ENCODE data around the gene NRL. TPM values are rescaled to one million over a fixed set of nuclear protein-coding genes. Genes with fewer than 3 reads are reported as not detected.

The NRL gene
- total RNA-seq, 1 experiment from 2014 or later = 2.3 TPM

GRCh38 chr14:24139272-24139934 lies 24.7 kb upstream of the NRL start:
- Histone ChIP-seq H3F3A (ENCODE audit: insufficient read depth, low read depth) (peaks cover 14% of the 10 kb centered on the region), H2AFZ (no peak overlapping the region), H3K27me3 (ENCODE audit: insufficient read depth, low read depth) (no peaks in the 10 kb centered on the region), H3K79me2 (ENCODE audit: low read depth) (peaks cover 21% of the 10 kb centered on the region), H4K20me1 (ENCODE audit: insufficient read depth) (no peaks in the 10 kb centered on the region), H3K9me3 (ENCODE audit: insufficient read depth, low read depth) (no peaks in the 10 kb centered on the region), H3K4me1 (replicated peaks; ENCODE audit: insufficient read depth) (peaks cover 20% of the 10 kb centered on the region), H3K4me2 (peak overlapping the region; percentile 85), H3K36me3 (ENCODE audit: low read depth) (no peaks in the 10 kb centered on the region), H3K4me3 (peak overlapping the region; percentile 74; the same call in 1 of the 2 replicates), H3K9me2 (ENCODE audit: insufficient read depth) (no peaks in the 10 kb centered on the region), H3K27ac (no peak overlapping the region)
- intact Hi-C loops (cut with micrococcal nuclease; ENCODE audit: unreplicated experiment) = no loop called here
- ChIA-PET CTCF (no interaction called here), POLR2A (ENCODE audit: unreplicated experiment) (no interaction called here)
- no peak for TF ChIP-seq EZH2 (IDR thresholded peaks at IDR 0.05; ENCODE audit: low read depth)
- no peak for TF ChIP-seq CTCF (conservative IDR thresholded peaks at IDR 0.05)
- BruUV-seq (replicated peaks) = no TSS peak
- DNase-seq = no peak

GRCh38 chr14:24138396-24139271 lies 23.9 kb upstream of the NRL start:
- CTCF ChIA-PET = no interaction called here
- Histone ChIP-seq H3K9me2 (ENCODE audit: insufficient read depth) (no peaks in the 10 kb centered on the region), H3F3A (ENCODE audit: insufficient read depth, low read depth) (peaks cover 14% of the 10 kb centered on the region), H3K9me3 (ENCODE audit: insufficient read depth, low read depth) (no peaks in the 10 kb centered on the region), H3K36me3 (ENCODE audit: low read depth) (no peaks in the 10 kb centered on the region), H3K4me2 (peak overlapping the region; percentile 85; the same call in 1 of the 2 replicates), H3K27ac (no peak overlapping the region), H2AFZ (no peak overlapping the region), H3K4me1 (replicated peaks; ENCODE audit: insufficient read depth) (peaks cover 20% of the 10 kb centered on the region), H3K79me2 (ENCODE audit: low read depth) (peaks cover 21% of the 10 kb centered on the region), H3K27me3 (ENCODE audit: insufficient read depth, low read depth) (no peaks in the 10 kb centered on the region), H3K4me3 (no peak overlapping the region), H4K20me1 (ENCODE audit: insufficient read depth) (no peaks in the 10 kb centered on the region)
- no peak for DNase-seq
- TF ChIP-seq CTCF (conservative IDR thresholded peaks at IDR 0.05) = no peak
- no peak for TF ChIP-seq EZH2 (IDR thresholded peaks at IDR 0.05; ENCODE audit: low read depth)
- no TSS peak for BruUV-seq (replicated peaks)
- POLR2A ChIA-PET (ENCODE audit: unreplicated experiment) = no interaction called here
- intact Hi-C loops (cut with micrococcal nuclease; ENCODE audit: unreplicated experiment) = no loop called here

- DNase-seq = no peak
- intact Hi-C loops (cut with micrococcal nuclease; ENCODE audit: unreplicated experiment) = no loop called here
- Histone ChIP-seq H2AFZ (no peak overlapping the region), H3K4me2 (no peak overlapping the region; the same call in 1 of the 2 replicates), H3K27ac (no peak overlapping the region), H4K20me1 (ENCODE audit: insufficient read depth) (no peaks in the 10 kb centered on the region), H3K4me1 (replicated peaks; ENCODE audit: insufficient read depth) (peaks cover 20% of the 10 kb centered on the region), H3K36me3 (ENCODE audit: low read depth) (no peaks in the 10 kb centered on the region), H3K4me3 (no peak overlapping the region), H3K9me3 (ENCODE audit: insufficient read depth, low read depth) (no peaks in the 10 kb centered on the region), H3K27me3 (ENCODE audit: insufficient read depth, low read depth) (no peaks in the 10 kb centered on the region), H3K79me2 (ENCODE audit: low read depth) (peaks cover 21% of the 10 kb centered on the region), H3F3A (ENCODE audit: insufficient read depth, low read depth) (peaks cover 14% of the 10 kb centered on the region), H3K9me2 (ENCODE audit: insufficient read depth) (no peaks in the 10 kb centered on the region)
- CTCF ChIA-PET = no interaction called here
- POLR2A ChIA-PET (ENCODE audit: unreplicated experiment) = interaction anchor here (0.6 to 0.8 kb wide), 3 partner anchors 8 to 294 kb away, joined by 4 to 5 read pairs (median 5); partner anchors contain the start of gene TM9SF1
- TF ChIP-seq CTCF (conservative IDR thresholded peaks at IDR 0.05) = no peak
- no peak for TF ChIP-seq EZH2 (IDR thresholded peaks at IDR 0.05; ENCODE audit: low read depth)
- no TSS peak for BruUV-seq (replicated peaks)
Observed at GRCh38 chr14:24137529-24138395, 23.0 kb upstream of the NRL start.

Data from PC-9 (cell line).